K562 (cell line): ENCODE results near the gene SART1. TPM values are rescaled to one million over a fixed set of nuclear protein-coding genes. Genes with fewer than 3 reads are reported as not detected.

Experiments
- ATAC-seq: fragments of 200-7000 bp; cut with Tn5 transposase; 3 replicates; pipeline ENCODE4 v1.9.1; 2020; ENCODE audit warnings: moderate library complexity
- BruUV-seq: library from RNA; stranded (reverse); fragments of 400-500 nt; replicated peaks from 2 replicates; lab custom pipeline; 2021; lab: Mats Ljungman, UMichigan
- CTCF ChIA-PET: fragments of 300-600 bp; formaldehyde crosslinking; extraction: SDS; loops from one replicate; lab custom pipeline; 2021; ENCODE audit warnings: low intra/inter-chr PET ratio; lab: Yijun Ruan, JAX
- POLR2A ChIA-PET: fragments of 300-600, 350-650 bp; sonication (Branson Sonifier 250); formaldehyde crosslinking; extraction: SDS; loops from one replicate; lab custom pipeline; 2021; ENCODE audit warnings: antibody characterized with exemption, inconsistent platforms; lab: Yijun Ruan, JAX
- DNase-seq, 4 experiments: peaks; one replicate each; pipeline versions ENCODE4 v3.0.0 to v3.0.0-alpha.2; 2011 to 2018; ENCODE audit warnings: low spot score in 3 of 4, mixed read lengths in 3 of 4; ENCODE audit errors: extremely low read depth in 1 of 4
- FAIRE-seq: peaks from 2 replicates; lab custom pipeline; 2011; peaks lifted over from hg19 to GRCh38; lab: Jason Lieb, UNC
- H2AFZ ChIP-seq: 2 replicates; pipeline ENCODE4 v1.6.0; 2011; ENCODE audit warnings: low read depth, low read length, control low read depth, inconsistent platforms
- H3K27ac ChIP-seq: fragments of 200-600 bp; 3 replicates; pipeline ENCODE4 v1.8.0; 2011; ENCODE audit warnings: low read depth, mild to moderate bottlenecking, control low read depth, inconsistent platforms, low read length, moderate library complexity, mixed read lengths; ENCODE audit errors: extremely low read depth
- H3K27me3 ChIP-seq, 2 experiments: fragments of 300-600 bp in 1 of 2; 2 replicates in 1 of 2; 3 replicates in 1 of 2; pipeline versions ENCODE4 v1.6.0 to v1.8.0; 2011; ENCODE audit warnings: inconsistent platforms in 2 of 2, low read length in 2 of 2, mild to moderate bottlenecking in 1 of 2, mixed read lengths in 1 of 2, moderate library complexity in 1 of 2; ENCODE audit not compliant: control insufficient read depth in 2 of 2, insufficient read depth in 2 of 2
- H3K36me3 ChIP-seq: fragments of 300-600 bp; 3 replicates; pipeline ENCODE4 v1.8.0; 2011; ENCODE audit warnings: mild to moderate bottlenecking, low read length, inconsistent platforms; ENCODE audit not compliant: control insufficient read depth, insufficient read depth
- H3K4me1 ChIP-seq, 2 experiments: fragments of 200-600 bp in 1 of 2; replicated peaks in 1 of 2; 2 replicates in 1 of 2; 3 replicates in 1 of 2; pipeline versions ENCODE4 v1.5.1 to v1.8.0; 2011; ENCODE audit warnings: inconsistent platforms in 2 of 2, low read length in 2 of 2, mild to moderate bottlenecking in 1 of 2, mixed read lengths in 1 of 2, moderate library complexity in 1 of 2; ENCODE audit not compliant: control insufficient read depth in 2 of 2, insufficient read depth in 2 of 2
- H3K4me2 ChIP-seq: 2 replicates; pipeline ENCODE4 v1.6.1; 2011; ENCODE audit warnings: low read length, control low read depth, inconsistent platforms, mixed read lengths; ENCODE audit not compliant: insufficient read depth
- H3K4me3 ChIP-seq: fragments of 200-600 bp; sonication (generic), shearing (Covaris generic); 2 replicates; pipeline ENCODE4 v1.5.1; 2016; ENCODE audit warnings: control low read depth, inconsistent platforms
- H3K79me2 ChIP-seq: fragments of 200-600 bp; 3 replicates; pipeline ENCODE4 v1.8.0; 2011; ENCODE audit warnings: low read length, inconsistent platforms; ENCODE audit not compliant: control insufficient read depth, insufficient read depth
- H3K9ac ChIP-seq, 2 experiments: 2 replicates each; pipeline versions ENCODE4 v1.6.0 to v1.6.1; 2011; ENCODE audit warnings: low read depth in 2 of 2, low read length in 2 of 2, control low read depth in 1 of 2, inconsistent platforms in 1 of 2, mild to moderate bottlenecking in 1 of 2, mixed read lengths in 1 of 2; ENCODE audit not compliant: insufficient read depth in 1 of 2
- H3K9me1 ChIP-seq: one replicate; pipeline ENCODE4 v1.6.0; 2011; ENCODE audit warnings: inconsistent platforms, mild to moderate bottlenecking, low read length, moderate library complexity; ENCODE audit not compliant: control insufficient read depth, insufficient read depth
- H3K9me3 ChIP-seq: replicated peaks from 2 replicates; pipeline ENCODE4 v1.5.1; 2011; ENCODE audit warnings: low read depth, low read length, inconsistent platforms; ENCODE audit not compliant: control insufficient read depth, insufficient read depth
- H4K20me1 ChIP-seq: replicated peaks from 2 replicates; pipeline ENCODE4 v1.6.1; 2011; ENCODE audit warnings: low read length, inconsistent platforms, mixed read lengths; ENCODE audit not compliant: control insufficient read depth, insufficient read depth
- DMBX1 ChIP-seq: fragments of 250-450 bp; sonication (Bioruptor Pico); IDR thresholded peaks from 2 replicates; pipeline ENCODE4 v1.8.0; 2022; ENCODE audit warnings: inconsistent platforms, mild to moderate bottlenecking, moderate library complexity, borderline replicate concordance
- KLF1 ChIP-seq: fragments of 450-650 bp; IDR thresholded peaks from 2 replicates; pipeline ENCODE4 v1.6.1; 2016; ENCODE audit warnings: missing genetic modification characterization, missing compliant biosample characterization
- MYBL2 ChIP-seq, 2 experiments: fragments of 450-650 bp in 1 of 2; sonication (generic) in 1 of 2; formaldehyde crosslinking in 1 of 2; IDR thresholded peaks; 2 replicates each; pipeline versions ENCODE4 v1.6.1 to v1.8.1; 2017 to 2022; ENCODE audit warnings: borderline replicate concordance in 1 of 2, inconsistent platforms in 1 of 2, low read depth in 1 of 2, mild to moderate bottlenecking in 1 of 2, missing genetic modification reagents in 1 of 2, moderate library complexity in 1 of 2
- USF1 ChIP-seq: sonication (generic); formaldehyde crosslinking; IDR thresholded peaks from 2 replicates; pipeline ENCODE4 v1.9.0; 2022; ENCODE audit warnings: mild to moderate bottlenecking, missing genetic modification reagents
- ZBTB34 ChIP-seq: fragments of 250-450 bp; sonication (Bioruptor Pico); IDR thresholded peaks from 2 replicates; pipeline ENCODE4 v1.8.0; 2021; ENCODE audit warnings: mild to moderate bottlenecking, moderate library complexity
- ZNF407 ChIP-seq: fragments of 450-650 bp; IDR thresholded peaks from 2 replicates; pipeline ENCODE4 v1.6.1; 2016; ENCODE audit warnings: low read depth
- WGBS: fragments of 100-300 bp; shearing (Covaris generic); methylation state at CpG from one replicate; pipeline ENCODE4 v1.1.6; 2016; ENCODE audit warnings: low coverage, mixed read lengths; ENCODE audit not compliant: insufficient coverage; ENCODE audit errors: missing lambda C conversion rate; 5-methylcytosine and 5-hydroxymethylcytosine counted together
- in situ Hi-C: fragments of 300-500 bp; cut with MboI; formaldehyde crosslinking; loops from 4 replicates; pipeline ENCODE4 v1.15.0; 2018; ENCODE audit warnings: inconsistent platforms, mixed read lengths
- intact Hi-C: fragments of 100-400 bp; cut with micrococcal nuclease; formaldehyde crosslinking; loops from 2 replicates; pipeline ENCODE4 v1.14.2; 2022
- polyA plus RNA-seq, 8 experiments: library from polyadenylated mRNA; depleted of rRNA in 4 of 8; stranded (reverse) in 5 of 8; unstranded in 3 of 8; fragments of >200 nt; fragmentation: Nextera tagmentation in 2 of 8; fragmentation: Illumina TruSeq in 1 of 8; extraction: Ambion mirVana in 2 of 8; extraction: Trizol in 1 of 8; gene quantifications; 2 replicates each; pipeline versions ENCODE4 v1.2.1 to v1.2.3, GENCODE V29; 2011 to 2014; ENCODE audit warnings: inconsistent platforms in 1 of 8, missing spikeins in 1 of 8
- total RNA-seq, 7 experiments: library from RNA; depleted of rRNA in 6 of 7; stranded (reverse); fragments of >200 nt in 6 of 7; fragmentation: Illumina TruSeq in 2 of 7; extraction: Trizol in 2 of 7; gene quantifications; 2 replicates each; pipeline versions ENCODE4 v1.2.1 to v1.2.3, GENCODE V29; 2011 to 2021; ENCODE audit warnings: low replicate concordance in 1 of 7

SART1 gene
- total and polyA plus RNA-seq, 9 of the 15 experiments (the other 6 are each of a cell fraction or from before 2014, with no cell fraction given), result 4.8 to 84.1 (median 31.7) TPM

DNA sequence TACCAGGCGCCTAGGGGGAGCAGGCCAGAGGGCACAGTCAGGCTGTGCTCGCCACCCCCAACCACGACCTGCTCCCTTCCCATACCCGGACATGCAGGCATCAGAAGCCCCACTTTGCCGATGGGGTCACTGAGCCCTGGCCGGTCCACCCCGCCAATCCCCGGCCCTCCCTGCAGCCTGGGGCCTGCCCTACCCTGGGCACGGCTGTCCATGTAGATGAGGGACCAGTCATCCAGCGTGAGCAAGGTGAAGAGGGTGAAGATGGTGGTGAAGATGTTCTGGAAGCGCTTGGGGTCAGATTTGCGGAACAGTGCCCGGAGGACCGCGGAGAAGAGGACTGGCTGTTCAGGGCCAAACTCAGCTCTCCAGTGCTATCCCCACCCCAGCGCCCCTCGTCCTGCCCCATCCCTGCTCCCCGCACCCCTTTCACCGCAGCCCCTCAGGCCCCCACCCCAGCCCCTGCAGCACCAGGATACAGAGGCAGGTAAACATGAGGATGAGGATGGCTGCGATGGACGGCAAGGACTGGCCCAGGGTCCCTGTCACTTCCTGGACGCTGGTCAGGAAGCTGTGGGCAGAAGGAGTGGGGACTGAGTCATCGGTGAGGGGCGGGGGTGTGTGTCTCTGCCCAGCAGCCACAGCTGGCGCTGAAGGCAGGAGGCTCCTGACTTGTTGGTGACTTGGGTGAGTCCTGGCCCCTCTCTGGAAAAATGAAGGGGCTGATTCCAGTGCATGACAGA is 59.3 kb downstream of the SART1 start:
- H3K9ac ChIP-seq, result peak overlapping the region in 1 of 2 experiments; percentile 75; a peak in 2 of 4 replicates
- no peaks in the 10 kb centered on the region for H3K36me3 ChIP-seq
- H3K4me1 ChIP-seq, result peaks cover 21 to 67% of the 10 kb centered on the region in 2 experiments
- no peaks in the 10 kb centered on the region for H3K27me3 ChIP-seq
- peak overlapping the region; percentile 47 for H2AFZ ChIP-seq
- peak; percentile 82 for FAIRE-seq
- H3K4me2 ChIP-seq, result 0 out of 2 replicates have a peak overlapping the region, but pooled peaks have one; percentile 9
- H4K20me1 ChIP-seq, result no peaks in the 10 kb centered on the region
- peak; percentile 60 to 76 (median 64) for DNase-seq
- ChIA-PET CTCF (interaction anchor here (0.7 to 1.3 kb wide), 3 partner anchors 25 to 136 kb away, joined by 3 to 4 read pairs (median 4); no protein-coding TSS in a partner anchor), POLR2A (interaction anchor here (0.6 to 2.7 kb wide), 5 partner anchors 12 to 527 kb away, joined by 3 to 8 read pairs (median 3); no protein-coding TSS in a partner anchor)
- H3K79me2 ChIP-seq, result no peaks in the 10 kb centered on the region
- no peak overlapping the region for H3K4me3 ChIP-seq
- intact Hi-C loops (no loop called here), in situ Hi-C loops (no loop called here)
- no peaks in the 10 kb centered on the region for H3K9me3 ChIP-seq
- H3K27ac ChIP-seq, result no peak overlapping the region; the same call in 2 of the 3 replicates
- BruUV-seq, result no TSS peak
- ATAC-seq, result peak; percentile 52
- H3K9me1 ChIP-seq, result peaks cover 5% of the 10 kb centered on the region
- WGBS, result 56% methylated on average over 19 of the region's 25 CpGs
- no peak for TF ChIP-seq USF1 (CRISPR knock-in tag)
- no peak for TF ChIP-seq ZNF407
- TF ChIP-seq ZBTB34 (CRISPR knock-in tag), result no peak
- no peak for TF ChIP-seq MYBL2 (IDR thresholded peaks at IDR 0.05; ENCODE audit: low read depth)
- TF ChIP-seq MYBL2 (CRISPR knock-in tag; IDR thresholded peaks at IDR 0.05; ENCODE audit: borderline replicate concordance), result no peak
- TF ChIP-seq KLF1 (tag), result no peak
- TF ChIP-seq DMBX1 (CRISPR knock-in tag), result no peak
